ENCODE data around the gene AHCYL1.

Gene AHCYL1

DNA sequence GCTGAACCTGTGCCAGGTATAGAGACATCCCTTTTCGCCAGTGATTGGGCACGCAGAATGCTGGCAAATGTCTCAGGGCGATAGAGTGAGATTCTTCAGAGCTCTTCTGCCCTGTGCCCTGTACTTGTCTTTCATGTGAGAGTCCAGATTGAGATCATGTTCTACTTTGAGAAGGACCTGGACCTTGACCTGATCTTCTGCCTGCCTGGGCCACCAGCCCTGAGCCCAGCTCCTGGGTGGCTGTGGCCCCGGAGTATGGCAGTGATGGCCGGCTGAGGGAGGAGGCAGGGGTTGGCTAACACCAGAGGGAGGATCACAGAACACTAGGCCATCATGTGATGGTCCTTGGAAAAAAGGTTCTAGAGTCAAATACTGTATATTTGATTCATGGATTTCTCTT, 63.7 kb downstream of the AHCYL1 start:
- DNase-seq (ENCODE audit: low read depth in 1 of 2, low spot score in 1 of 2): no peak
- Histone ChIP-seq H3K4me3 (replicated peaks; ENCODE audit: insufficient read depth, low read length) (no peak overlapping the region), H3K27me3 (ENCODE audit: insufficient read depth, poor library complexity, severe bottlenecking) (no peaks in the 10 kb centered on the region), H3K27ac (replicated peaks) (no peak overlapping the region)
- TF ChIP-seq POLR2AphosphoS5 (IDR thresholded peaks at IDR 0.05; ENCODE audit: low read depth): no peak
- TF ChIP-seq, protein P1, sequence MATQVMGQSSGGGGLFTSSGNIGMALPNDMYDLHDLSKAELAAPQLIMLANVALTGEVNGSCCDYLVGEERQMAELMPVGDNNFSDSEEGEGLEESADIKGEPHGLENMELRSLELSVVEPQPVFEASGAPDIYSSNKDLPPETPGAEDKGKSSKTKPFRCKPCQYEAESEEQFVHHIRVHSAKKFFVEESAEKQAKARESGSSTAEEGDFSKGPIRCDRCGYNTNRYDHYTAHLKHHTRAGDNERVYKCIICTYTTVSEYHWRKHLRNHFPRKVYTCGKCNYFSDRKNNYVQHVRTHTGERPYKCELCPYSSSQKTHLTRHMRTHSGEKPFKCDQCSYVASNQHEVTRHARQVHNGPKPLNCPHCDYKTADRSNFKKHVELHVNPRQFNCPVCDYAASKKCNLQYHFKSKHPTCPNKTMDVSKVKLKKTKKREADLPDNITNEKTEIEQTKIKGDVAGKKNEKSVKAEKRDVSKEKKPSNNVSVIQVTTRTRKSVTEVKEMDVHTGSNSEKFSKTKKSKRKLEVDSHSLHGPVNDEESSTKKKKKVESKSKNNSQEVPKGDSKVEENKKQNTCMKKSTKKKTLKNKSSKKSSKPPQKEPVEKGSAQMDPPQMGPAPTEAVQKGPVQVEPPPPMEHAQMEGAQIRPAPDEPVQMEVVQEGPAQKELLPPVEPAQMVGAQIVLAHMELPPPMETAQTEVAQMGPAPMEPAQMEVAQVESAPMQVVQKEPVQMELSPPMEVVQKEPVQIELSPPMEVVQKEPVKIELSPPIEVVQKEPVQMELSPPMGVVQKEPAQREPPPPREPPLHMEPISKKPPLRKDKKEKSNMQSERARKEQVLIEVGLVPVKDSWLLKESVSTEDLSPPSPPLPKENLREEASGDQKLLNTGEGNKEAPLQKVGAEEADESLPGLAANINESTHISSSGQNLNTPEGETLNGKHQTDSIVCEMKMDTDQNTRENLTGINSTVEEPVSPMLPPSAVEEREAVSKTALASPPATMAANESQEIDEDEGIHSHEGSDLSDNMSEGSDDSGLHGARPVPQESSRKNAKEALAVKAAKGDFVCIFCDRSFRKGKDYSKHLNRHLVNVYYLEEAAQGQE (IDR thresholded peaks at IDR 0.05; ENCODE audit: insufficient replicate concordance, low read depth): no peak
- TF ChIP-seq, protein P2, sequence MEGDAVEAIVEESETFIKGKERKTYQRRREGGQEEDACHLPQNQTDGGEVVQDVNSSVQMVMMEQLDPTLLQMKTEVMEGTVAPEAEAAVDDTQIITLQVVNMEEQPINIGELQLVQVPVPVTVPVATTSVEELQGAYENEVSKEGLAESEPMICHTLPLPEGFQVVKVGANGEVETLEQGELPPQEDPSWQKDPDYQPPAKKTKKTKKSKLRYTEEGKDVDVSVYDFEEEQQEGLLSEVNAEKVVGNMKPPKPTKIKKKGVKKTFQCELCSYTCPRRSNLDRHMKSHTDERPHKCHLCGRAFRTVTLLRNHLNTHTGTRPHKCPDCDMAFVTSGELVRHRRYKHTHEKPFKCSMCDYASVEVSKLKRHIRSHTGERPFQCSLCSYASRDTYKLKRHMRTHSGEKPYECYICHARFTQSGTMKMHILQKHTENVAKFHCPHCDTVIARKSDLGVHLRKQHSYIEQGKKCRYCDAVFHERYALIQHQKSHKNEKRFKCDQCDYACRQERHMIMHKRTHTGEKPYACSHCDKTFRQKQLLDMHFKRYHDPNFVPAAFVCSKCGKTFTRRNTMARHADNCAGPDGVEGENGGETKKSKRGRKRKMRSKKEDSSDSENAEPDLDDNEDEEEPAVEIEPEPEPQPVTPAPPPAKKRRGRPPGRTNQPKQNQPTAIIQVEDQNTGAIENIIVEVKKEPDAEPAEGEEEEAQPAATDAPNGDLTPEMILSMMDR (IDR thresholded peaks at IDR 0.05; ENCODE audit: insufficient read depth, low read length): no peak
- TF ChIP-seq GABPA (IDR thresholded peaks at IDR 0.05; ENCODE audit: low read depth): no peak
- TF ChIP-seq SPI1 (IDR thresholded peaks at IDR 0.05; ENCODE audit: borderline replicate concordance, low read depth): no peak

DNA sequence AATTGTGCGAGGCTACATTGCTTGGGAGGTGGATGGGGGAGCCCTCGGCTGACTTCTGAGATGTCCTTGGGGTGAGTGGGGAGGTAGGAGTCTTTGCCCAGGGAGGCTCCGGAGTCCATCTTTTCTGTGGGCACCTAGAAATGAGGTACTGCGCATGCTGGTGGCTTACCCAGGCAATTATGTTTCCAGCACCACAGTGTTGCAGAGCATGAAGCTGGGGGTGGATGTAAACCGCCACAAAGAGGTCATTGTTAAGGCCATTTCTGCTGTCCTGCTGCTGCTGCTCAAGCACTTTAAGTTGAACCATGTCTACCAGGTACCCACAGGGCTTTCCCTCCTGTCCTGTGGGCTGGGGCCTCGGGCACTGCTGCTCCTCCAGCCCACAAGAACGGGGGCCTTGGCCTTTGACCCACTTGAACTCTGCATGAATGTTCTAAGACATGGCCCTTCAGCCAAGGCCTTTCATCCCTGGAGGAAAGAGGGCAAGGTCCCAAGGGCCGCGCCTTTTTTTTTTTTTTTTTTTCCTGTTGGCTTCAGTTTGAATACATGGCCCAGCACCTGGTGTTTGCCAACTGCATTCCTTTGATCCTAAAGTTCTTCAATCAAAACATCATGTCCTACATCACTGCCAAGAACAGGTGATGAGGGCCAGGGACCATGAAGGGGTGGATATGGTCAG, 64.5 kb downstream of the AHCYL1 start:
- no peak overlapping the region for H3K27ac ChIP-seq (replicated peaks)
- DNase-seq (ENCODE audit: low read depth in 1 of 2, low spot score in 1 of 2): no peak
- no peaks in the 10 kb centered on the region for H3K27me3 ChIP-seq (ENCODE audit: insufficient read depth, poor library complexity, severe bottlenecking)
- no peak overlapping the region for H3K4me3 ChIP-seq (replicated peaks; ENCODE audit: insufficient read depth, low read length)
- TF ChIP-seq SPI1 (IDR thresholded peaks at IDR 0.05; ENCODE audit: borderline replicate concordance, low read depth) (no peak), GABPA (IDR thresholded peaks at IDR 0.05; ENCODE audit: low read depth) (no peak), POLR2AphosphoS5 (IDR thresholded peaks at IDR 0.05; ENCODE audit: low read depth) (no peak)
- TF ChIP-seq, protein P2 (IDR thresholded peaks at IDR 0.05; ENCODE audit: insufficient read depth, low read length): no peak
- TF ChIP-seq, protein P1 (IDR thresholded peaks at IDR 0.05; ENCODE audit: insufficient replicate concordance, low read depth): no peak

DNA sequence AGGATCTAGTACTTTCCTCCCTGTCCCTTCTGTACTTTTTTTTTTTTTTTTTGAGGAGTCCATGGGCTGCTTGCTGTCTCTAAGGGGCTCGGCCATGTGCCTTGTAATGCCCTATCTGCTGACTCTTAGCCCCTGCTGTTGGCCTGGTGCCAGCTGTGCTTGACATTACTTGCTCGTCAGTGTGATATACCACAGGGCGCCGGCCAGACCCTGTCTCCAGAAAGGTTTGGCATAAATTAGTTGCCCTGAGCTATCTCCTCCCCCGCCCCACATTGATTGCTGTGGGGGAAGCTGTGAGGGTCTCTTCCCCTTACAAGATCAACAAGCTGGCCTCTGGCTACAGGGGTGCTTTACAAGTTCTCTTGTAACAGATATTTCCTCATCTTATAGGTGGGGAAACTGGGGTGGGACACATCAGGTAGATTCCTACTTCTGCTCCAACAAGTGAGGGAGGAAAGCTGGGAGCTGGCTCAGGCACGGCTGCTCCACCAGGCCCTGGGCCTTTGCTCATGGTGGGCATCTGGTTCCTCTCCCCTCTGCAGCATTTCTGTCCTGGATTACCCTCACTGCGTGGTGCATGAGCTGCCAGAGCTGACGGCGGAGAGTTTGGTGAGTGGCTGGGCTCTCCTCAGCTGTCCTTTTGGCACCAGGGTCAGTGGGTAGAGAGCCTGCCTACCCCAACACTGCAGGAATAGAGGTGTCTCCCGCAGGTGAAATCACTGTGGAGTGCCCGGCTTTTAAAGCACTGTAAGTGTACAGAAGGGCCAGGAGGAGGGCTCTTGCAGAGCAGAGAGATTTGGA, 65.4 kb downstream of the AHCYL1 start:
- no peak overlapping the region for H3K27ac ChIP-seq (replicated peaks)
- no peak for DNase-seq (ENCODE audit: low read depth in 1 of 2, low spot score in 1 of 2)
- H3K4me3 ChIP-seq (replicated peaks; ENCODE audit: insufficient read depth, low read length): no peak overlapping the region
- TF ChIP-seq, protein P1 (IDR thresholded peaks at IDR 0.05; ENCODE audit: insufficient replicate concordance, low read depth): no peak
- TF ChIP-seq SPI1 (IDR thresholded peaks at IDR 0.05; ENCODE audit: borderline replicate concordance, low read depth) (no peak), POLR2AphosphoS5 (IDR thresholded peaks at IDR 0.05; ENCODE audit: low read depth) (no peak), GABPA (IDR thresholded peaks at IDR 0.05; ENCODE audit: low read depth) (no peak)
- TF ChIP-seq, protein P2 (IDR thresholded peaks at IDR 0.05; ENCODE audit: insufficient read depth, low read length): no peak
- H3K27me3 ChIP-seq (ENCODE audit: insufficient read depth, poor library complexity, severe bottlenecking): no peaks in the 10 kb centered on the region
